Left colon (tissue), 2 donors: ENCODE measurements around the gene SWSAP1. TPM values are rescaled to one million over a fixed set of nuclear protein-coding genes. Genes with fewer than 3 reads are reported as not detected.
"Not testable (repeated sequence)": the region's sequence is repeated elsewhere in the genome, so short reads cannot be mapped to it uniquely, and the experiment has no call there.

Source experiments
- ATAC-seq: fragments of 200-7000 bp; cut with Tn5 transposase; one replicate; pipeline ENCODE4 v1.9.1; 2020; ENCODE audit warnings: mild to moderate bottlenecking, moderate library complexity
- DNase-seq, 2 donors: peaks; one replicate each; pipeline ENCODE4 v3.0.0-alpha.2; 2020
- intact Hi-C, 2 donors: fragments of 100-400 bp; cut with DNase I in 1 of 2; cut with micrococcal nuclease in 1 of 2; formaldehyde crosslinking; loops; one replicate each; pipeline versions ENCODE4 v1.11.2 to v1.14.0; 2022; cut with DNase I, micrococcal nuclease
- total RNA-seq, 2 donors: library from RNA; stranded (reverse); fragmentation: NEBNext Ultra II Directional; extraction: Animal tissue kit (Norgen Biotek cat#: 25700); gene quantifications; one replicate each; pipeline ENCODE4 v1.2.1, GENCODE V29; 2021
- donor health status: DM: no; HTN: no; CAD: no.
- donor health status: DM: yes; HTN: yes; CAD: no.

The SWSAP1 gene
- total RNA-seq, 2 donors from 2014 or later, result 3.3 to 3.4 TPM

- intact Hi-C loops, result no loop called here
- DNase-seq (no peak), ATAC-seq (no peak)
These were observed 507 bp upstream of the SWSAP1 start for GRCh38 chr19:11373885-11374432.

DNA sequence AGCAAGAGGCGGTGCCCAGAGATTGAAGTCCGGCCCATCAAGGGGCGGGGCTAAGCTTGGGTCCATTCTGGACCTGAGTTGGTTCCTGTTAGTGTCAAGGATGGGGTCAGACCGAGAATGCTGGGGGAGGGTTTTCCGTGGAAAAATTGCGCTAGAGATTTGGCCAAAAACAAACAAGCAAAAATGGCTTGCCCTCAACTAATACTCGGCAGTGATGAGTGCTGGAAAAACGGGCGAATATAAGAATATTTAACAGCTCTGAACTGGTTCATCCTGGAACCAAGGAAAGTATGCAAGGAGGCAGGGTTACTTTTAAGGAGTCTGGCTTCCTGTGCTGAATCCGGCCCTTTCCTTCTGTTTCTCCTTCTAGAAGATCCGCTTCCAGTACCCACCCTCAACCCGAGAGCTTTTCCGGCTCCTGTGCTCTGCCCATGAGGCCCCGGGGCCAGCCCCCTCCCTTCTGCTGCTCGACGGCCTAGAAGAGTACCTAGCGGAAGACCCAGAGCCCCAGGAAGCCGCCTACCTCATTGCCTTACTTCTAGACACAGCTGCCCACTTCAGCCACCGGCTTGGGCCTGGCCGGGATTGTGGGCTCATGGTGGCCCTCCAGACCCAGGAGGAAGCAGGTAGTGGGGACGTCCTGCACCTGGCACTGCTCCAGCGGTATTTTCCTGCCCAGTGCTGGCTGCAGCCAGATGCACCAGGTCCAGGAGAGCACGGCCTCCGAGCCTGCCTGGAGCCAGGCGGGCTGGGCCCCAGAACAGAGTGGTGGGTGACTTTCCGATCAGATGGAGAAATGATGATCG is 880 bp downstream of the SWSAP1 start:
- ATAC-seq (peak; percentile 25), DNase-seq (peak; percentile 71 to 76)
- intact Hi-C loops, result no loop called here

DNA sequence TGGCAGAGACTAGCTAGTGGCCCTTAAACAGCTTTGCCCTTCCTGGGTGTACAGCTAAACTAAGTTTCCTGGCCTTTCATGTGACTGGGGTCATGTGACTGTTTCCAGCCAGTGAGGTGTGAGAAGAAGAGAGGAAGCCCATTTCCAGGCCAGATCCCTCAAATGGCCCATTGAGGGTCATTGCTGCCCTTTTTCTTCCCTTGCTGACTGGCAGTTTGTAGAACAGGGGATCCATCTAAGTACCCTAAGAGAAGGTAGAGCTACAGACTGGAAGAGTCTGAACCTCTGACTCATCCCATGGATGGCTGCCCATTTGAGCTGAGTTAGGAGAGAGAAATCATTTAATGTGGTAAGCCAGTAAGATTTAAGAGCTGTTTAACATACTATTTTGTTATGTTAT is 2.8 kb downstream of the SWSAP1 start:
- ATAC-seq (no peak), DNase-seq (no peak)
- intact Hi-C loops, result no loop called here

- DNase-seq (no peak), ATAC-seq (no peak)
- intact Hi-C loops, result no loop called here
These were observed 3.3 kb downstream of the SWSAP1 start for GRCh38 chr19:11377756-11378155.

- DNase-seq, result peak in 1 of 2 donors; percentile 58
- no peak for ATAC-seq
- intact Hi-C loops, result no loop called here
These were observed 4.1 kb downstream of the SWSAP1 start for GRCh38 chr19:11378319-11379189.

GRCh38 chr19:11379269-11379845 is 4.9 kb downstream of the SWSAP1 start:
- intact Hi-C loops, ATAC-seq, DNase-seq: not testable (repeated sequence)

DNA sequence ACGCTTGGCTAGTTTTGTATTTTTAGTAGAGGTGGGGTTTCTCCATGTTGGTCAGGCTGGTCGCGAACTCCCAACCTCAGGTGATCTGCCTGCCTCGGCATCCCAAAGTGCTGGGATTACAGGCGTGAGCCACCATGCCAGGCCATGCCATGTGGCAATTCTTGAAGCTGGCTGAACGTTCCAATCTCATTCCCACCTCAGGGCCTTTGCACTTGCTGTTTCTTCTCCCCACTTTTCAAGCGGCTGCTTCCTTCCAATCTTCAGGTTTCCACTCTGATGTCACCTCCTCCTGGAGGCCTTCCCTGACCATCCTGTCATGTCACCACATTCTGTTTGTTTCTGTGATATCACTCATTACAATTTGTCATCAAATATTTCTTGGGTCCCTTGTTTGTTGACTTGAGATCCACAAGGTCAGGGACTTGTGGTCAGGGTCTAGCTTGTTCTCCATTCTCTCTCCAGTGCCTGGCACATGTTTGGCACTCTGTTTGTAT is 5.4 kb downstream of the SWSAP1 start:
- intact Hi-C loops, result no loop called here
- ATAC-seq, result no peak

GRCh38 chr19:11380653-11381537 is 6.4 kb downstream of the SWSAP1 start:
- peak; percentile 95 for DNase-seq
- peak; percentile 89 for ATAC-seq
- intact Hi-C loops, result no loop called here

More for the DNA sequence above, 5.4 kb downstream of the SWSAP1 start:
- no peak for DNase-seq

- ATAC-seq, result peak; percentile 22
- intact Hi-C loops, result no loop called here
- DNase-seq, result peak; percentile 58 to 70
These were observed 8.6 kb downstream of the SWSAP1 start for GRCh38 chr19:11382898-11383705.

DNA sequence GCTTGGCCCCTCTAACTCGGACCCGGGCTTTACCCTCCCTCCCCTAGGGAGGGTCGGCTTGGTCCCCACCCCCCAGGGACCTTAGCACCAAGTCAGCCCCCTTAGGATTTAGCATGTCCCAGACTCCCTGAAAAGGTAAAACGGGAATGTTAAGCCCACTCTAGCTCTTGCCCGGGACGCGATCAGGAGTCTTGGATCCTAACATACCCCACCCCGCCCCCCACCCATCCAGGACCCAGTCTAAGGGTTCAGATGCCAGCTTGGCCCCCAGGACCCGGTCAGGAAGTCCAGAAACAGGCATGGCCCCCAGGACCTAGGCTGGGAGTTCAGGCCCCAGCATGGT is 9.2 kb downstream of the SWSAP1 start:
- ATAC-seq (no peak), DNase-seq (no peak)
- intact Hi-C loops, result no loop called here

- no peak for ATAC-seq
- DNase-seq, result no peak
- intact Hi-C loops, result no loop called here
These were observed 10.3 kb downstream of the SWSAP1 start for GRCh38 chr19:11384778-11385129.

- intact Hi-C loops, result no loop called here
- no peak for ATAC-seq
- DNase-seq, result no peak
These were observed 12.9 kb downstream of the SWSAP1 start for GRCh38 chr19:11387162-11388034.

DNA sequence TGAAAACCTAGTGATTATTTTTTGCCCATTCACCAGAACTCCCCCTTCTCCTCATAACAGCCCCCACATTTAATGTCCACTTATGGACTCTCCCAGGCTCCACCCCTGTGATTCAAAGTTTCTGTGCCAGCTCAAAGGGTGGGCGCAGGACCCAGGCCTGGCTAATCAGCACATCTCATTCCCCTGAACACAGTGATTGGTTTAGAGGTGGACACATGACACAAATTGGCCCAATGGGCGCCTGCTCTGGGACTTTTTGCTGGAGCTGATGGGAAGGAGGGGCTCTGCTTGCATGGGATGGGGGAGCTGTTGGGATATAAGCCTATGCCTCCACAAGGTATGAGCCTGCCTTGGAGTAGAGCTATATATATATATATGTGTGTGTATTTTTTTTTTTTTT is 15.9 kb downstream of the SWSAP1 start:
- no peak for ATAC-seq

GRCh38 chr19:11390933-11391680 is 16.6 kb downstream of the SWSAP1 start:
- intact Hi-C loops, result no loop called here
- ATAC-seq (no peak), DNase-seq (no peak)

More for the DNA sequence above, 15.9 kb downstream of the SWSAP1 start:
- intact Hi-C loops, result no loop called here
- no peak for DNase-seq

GRCh38 chr19:11397089-11397610 is 22.7 kb downstream of the SWSAP1 start:
- ATAC-seq (no peak), DNase-seq (no peak)
- intact Hi-C loops, result no loop called here

GRCh38 chr19:11399667-11400066 is 25.2 kb downstream of the SWSAP1 start:
- intact Hi-C loops, result no loop called here
- no peak for ATAC-seq
- no peak for DNase-seq
